Measurements from ENCODE around the gene RPA3. TPM values are rescaled to one million over a fixed set of nuclear protein-coding genes. Genes with fewer than 3 reads are reported as not detected.

RPA3 gene
- polyA plus RNA-seq, 1 donor (not counting 4 experiments of a cell fraction or from before 2014, with no cell fraction given) = 51.1 TPM

DNA sequence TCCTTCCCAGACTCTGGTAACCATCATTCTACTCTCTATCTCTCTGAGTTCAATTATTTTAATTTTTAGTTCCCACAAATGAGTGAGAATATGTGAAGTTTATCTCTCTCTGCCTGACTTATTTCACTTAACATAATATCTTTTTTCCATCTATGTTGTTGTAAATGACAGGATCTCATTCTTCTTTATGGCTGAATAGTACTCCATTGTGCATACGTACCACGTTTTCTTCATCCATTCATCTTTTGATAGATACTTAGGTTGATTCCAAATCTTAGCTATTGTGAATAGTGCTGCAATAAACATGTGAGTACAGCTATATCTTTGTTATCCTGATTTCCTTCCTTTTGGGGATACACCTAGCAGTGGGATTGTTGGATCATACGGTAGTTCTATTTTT is 23.9 kb downstream of the RPA3 start:
- Histone ChIP-seq H3K9me3 (ENCODE audit: control insufficient read depth, low read depth, low read length) (no peaks in the 10 kb centered on the region), H3K4me3 (ENCODE audit: control insufficient read depth in 2 of 3, extremely low read depth in 1 of 3, insufficient read depth in 2 of 3, low read depth in 1 of 3, low read length in 3 of 3) (no peak overlapping the region), H3K79me2 (ENCODE audit: control insufficient read depth, insufficient read depth, low read length) (no peaks in the 10 kb centered on the region), H3K9me1 (ENCODE audit: control insufficient read depth, extremely low read depth, insufficient read depth, low read length) (no peaks in the 10 kb centered on the region), H3K4me2 (ENCODE audit: control insufficient read depth, extremely low read depth, insufficient read depth, low read depth, low read length) (no peak overlapping the region), H3K9ac (ENCODE audit: control insufficient read depth, extremely low read depth, insufficient read depth, low read length) (no peak overlapping the region), H3K4me1 (ENCODE audit: control insufficient read depth, extremely low read depth, insufficient read depth, low read length) (peaks cover 10% of the 10 kb centered on the region), H2AFZ (ENCODE audit: control insufficient read depth, low read length) (no peak overlapping the region), H4K20me1 (ENCODE audit: control insufficient read depth, extremely low read depth, insufficient read depth, low read length) (no peaks in the 10 kb centered on the region), H3K36me3 (ENCODE audit: control insufficient read depth in 2 of 2, extremely low read depth in 1 of 2, insufficient read depth in 2 of 2, low read length in 2 of 2) (no peaks in the 10 kb centered on the region), H3K27me3 (ENCODE audit: control insufficient read depth, extremely low read depth, insufficient read depth, low read length) (no peaks in the 10 kb centered on the region), H3K27ac (ENCODE audit: control insufficient read depth, insufficient read depth, low read length) (no peak overlapping the region)
- dilution Hi-C loops (cut with MboI; ENCODE audit: extremely low pct_ligation_motif_present, low sequenced_read_pairs) = no loop called here
- DNase-seq (ENCODE audit: low read depth, low spot score) (no peak), FAIRE-seq (no peak)
- TF ChIP-seq EZH2 (IDR thresholded peaks at IDR 0.05; ENCODE audit: low read length) (no peak), CTCF (optimal IDR thresholded peaks at IDR 0.05 in 1 of 3, IDR thresholded peaks at IDR 0.05 in 1 of 3, conservative IDR thresholded peaks at IDR 0.05 in 1 of 3; ENCODE audit: extremely low read depth in 1 of 3, insufficient read depth in 2 of 3, low read length in 3 of 3) (no peak)

GRCh38 chr7:7693881-7694280 is 24.5 kb downstream of the RPA3 start:
- Histone ChIP-seq H3K4me3 (ENCODE audit: control insufficient read depth in 2 of 3, extremely low read depth in 1 of 3, insufficient read depth in 2 of 3, low read depth in 1 of 3, low read length in 3 of 3) (no peak overlapping the region), H3K27ac (ENCODE audit: control insufficient read depth, insufficient read depth, low read length) (no peak overlapping the region), H3K79me2 (ENCODE audit: control insufficient read depth, insufficient read depth, low read length) (no peaks in the 10 kb centered on the region), H3K4me1 (ENCODE audit: control insufficient read depth, extremely low read depth, insufficient read depth, low read length) (peaks cover 10% of the 10 kb centered on the region), H4K20me1 (ENCODE audit: control insufficient read depth, extremely low read depth, insufficient read depth, low read length) (no peaks in the 10 kb centered on the region), H3K27me3 (ENCODE audit: control insufficient read depth, extremely low read depth, insufficient read depth, low read length) (no peaks in the 10 kb centered on the region), H3K9ac (ENCODE audit: control insufficient read depth, extremely low read depth, insufficient read depth, low read length) (no peak overlapping the region), H3K4me2 (ENCODE audit: control insufficient read depth, extremely low read depth, insufficient read depth, low read depth, low read length) (no peak overlapping the region), H3K9me3 (ENCODE audit: control insufficient read depth, low read depth, low read length) (no peaks in the 10 kb centered on the region), H3K36me3 (ENCODE audit: control insufficient read depth in 2 of 2, extremely low read depth in 1 of 2, insufficient read depth in 2 of 2, low read length in 2 of 2) (no peaks in the 10 kb centered on the region), H2AFZ (ENCODE audit: control insufficient read depth, low read length) (no peak overlapping the region), H3K9me1 (ENCODE audit: control insufficient read depth, extremely low read depth, insufficient read depth, low read length) (no peaks in the 10 kb centered on the region)
- FAIRE-seq (no peak), DNase-seq (ENCODE audit: low read depth, low spot score) (peak; percentile 42)
- dilution Hi-C loops (cut with MboI; ENCODE audit: extremely low pct_ligation_motif_present, low sequenced_read_pairs) = no loop called here
- TF ChIP-seq CTCF (optimal IDR thresholded peaks at IDR 0.05 in 1 of 3, IDR thresholded peaks at IDR 0.05 in 1 of 3, conservative IDR thresholded peaks at IDR 0.05 in 1 of 3; ENCODE audit: extremely low read depth in 1 of 3, insufficient read depth in 2 of 3, low read length in 3 of 3) (no peak), EZH2 (IDR thresholded peaks at IDR 0.05; ENCODE audit: low read length) (no peak)
